ENCODE data around the gene C3orf22.
"Not testable (repeated sequence)": the region's sequence is repeated elsewhere in the genome, so short reads cannot be mapped to it uniquely, and the experiment has no call there.

Gene C3orf22

DNA sequence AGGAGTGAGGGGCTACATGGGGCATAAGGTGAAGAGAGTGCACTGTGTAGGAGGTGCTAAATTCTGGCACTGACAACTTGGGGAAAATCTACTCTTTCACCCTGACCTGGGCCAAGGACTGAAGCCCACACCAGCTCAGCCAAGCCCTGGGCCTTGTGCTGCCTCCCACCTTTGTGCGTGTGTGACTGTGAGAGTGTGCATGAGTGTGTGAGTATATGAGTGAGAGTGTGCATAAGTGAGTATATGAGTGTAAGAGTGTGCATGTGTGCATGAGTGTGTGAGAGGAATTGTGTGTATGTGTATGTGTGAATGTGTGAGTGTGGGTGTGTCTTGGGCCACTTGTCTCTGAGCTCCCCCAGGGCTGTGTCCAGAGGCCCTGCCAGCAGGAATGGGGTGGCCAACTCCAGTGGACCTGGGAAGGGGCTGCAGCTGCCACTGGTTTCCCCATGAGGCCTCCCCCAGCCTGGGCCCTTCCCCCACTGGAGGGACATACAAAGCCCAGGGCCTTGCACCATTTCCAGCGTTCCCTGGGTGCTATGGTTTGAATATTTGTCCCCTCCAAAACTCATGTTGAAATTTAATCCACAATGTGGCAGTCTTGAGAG lies 15.2 kb downstream of the C3orf22 start:
- no peak for DNase-seq (ENCODE audit: low read depth in 3 of 3)

DNA sequence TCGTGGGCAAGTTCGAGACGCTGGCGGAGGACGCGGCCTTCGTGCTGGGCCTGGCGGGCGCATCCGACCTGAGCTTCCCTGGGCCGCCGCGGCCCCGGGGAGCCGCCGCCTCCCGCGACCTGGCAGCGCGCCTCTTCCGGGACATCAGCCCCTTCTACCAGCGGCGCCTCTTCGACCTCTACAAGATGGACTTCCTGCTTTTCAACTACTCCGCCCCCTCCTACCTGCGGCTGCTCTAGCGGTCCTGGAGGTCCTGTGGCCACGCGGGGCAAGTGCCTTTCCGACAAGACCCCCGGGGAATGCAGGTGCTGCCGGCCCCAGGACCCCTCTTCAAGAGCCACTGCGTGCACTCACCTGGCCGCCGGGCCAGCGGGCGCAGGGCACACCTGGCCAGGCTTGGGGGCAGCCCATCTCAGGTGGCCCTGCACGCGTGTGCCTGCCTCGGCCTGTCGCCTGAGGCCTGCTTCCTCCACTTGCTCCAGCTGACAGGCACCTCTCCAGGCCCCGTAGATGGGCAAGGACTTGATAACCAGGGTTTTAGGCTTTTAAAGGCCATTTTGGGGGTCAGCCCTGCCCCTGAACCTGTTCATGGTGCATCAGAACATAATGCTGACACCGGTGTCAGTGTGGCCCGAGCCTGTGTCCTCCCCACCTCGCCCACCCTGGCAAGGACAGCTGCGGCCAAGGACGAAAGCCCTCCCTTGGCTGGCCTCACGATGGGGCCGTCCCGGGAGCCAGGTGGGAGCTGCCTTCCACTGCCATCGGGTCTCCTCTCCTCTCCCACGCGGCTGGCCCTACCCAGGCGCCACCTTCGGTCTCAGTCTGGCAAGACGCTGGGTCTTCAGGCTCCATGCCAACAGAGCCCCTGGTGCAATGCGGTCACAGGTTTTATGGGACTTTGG lies 16.1 kb downstream of the C3orf22 start:
- DNase-seq (ENCODE audit: low read depth in 3 of 3), result no peak

DNA sequence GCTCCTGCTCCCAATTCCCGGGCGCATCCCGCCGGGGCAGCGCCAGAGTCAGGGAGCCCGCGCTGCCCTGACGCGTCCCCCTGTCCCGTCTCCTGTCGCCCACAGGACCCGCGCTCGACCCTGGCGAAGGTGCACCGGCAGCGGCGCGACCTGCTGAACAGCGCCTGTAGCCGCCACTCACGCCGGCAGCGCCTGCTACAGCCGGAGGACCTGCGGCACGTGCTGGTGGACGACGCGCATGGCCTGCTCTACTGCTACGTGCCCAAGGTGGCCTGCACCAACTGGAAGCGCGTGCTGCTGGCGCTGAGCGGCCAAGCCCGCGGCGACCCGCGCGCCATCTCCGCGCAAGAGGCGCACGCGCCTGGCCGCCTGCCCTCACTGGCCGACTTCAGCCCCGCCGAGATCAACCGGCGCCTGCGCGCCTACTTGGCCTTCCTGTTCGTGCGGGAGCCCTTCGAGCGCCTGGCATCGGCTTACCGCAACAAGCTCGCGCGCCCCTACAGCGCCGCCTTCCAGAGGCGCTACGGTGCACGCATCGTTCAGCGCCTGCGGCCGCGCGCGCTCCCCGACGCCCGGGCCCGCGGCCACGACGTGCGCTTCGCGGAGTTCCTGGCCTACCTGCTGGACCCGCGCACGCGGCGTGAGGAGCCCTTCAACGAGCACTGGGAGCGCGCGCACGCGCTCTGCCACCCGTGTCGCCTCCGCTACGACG lies 16.9 kb downstream of the C3orf22 start:
- DNase-seq (ENCODE audit: low read depth in 3 of 3), result no peak

DNA sequence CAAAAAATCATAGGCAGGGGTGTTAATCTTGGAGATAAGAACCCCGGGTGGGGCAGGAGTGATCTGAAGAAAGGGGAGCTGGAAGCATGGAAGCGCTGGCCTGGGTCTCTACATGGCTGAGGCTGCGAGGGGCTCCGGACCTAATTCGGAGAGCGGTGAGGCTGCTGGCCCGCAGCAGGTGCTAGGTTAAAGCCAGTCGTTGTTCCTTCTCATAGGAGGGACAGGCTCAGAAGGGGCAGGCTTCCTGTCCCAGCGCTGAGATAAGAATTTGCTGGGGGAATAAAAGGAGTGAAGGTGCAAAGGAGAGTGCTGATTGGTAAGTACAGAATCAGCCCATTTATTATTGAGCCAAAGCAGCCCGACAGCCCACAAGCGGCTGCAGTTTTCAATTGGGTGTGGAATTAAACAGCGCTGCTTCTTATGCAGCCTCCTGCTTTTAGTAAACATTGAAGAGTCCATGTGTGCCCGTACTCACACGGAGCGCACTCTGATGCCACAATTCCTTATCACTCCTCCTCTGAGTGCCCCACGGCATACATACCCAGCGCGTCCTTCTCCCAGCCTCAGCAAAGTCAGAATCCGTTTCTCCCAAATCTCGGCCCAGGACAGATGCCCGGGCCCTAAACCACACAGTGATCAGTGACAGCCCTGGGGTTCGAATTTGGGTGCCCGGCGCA lies 17.6 kb downstream of the C3orf22 start:
- DNase-seq (ENCODE audit: low read depth in 3 of 3), result no peak

DNA sequence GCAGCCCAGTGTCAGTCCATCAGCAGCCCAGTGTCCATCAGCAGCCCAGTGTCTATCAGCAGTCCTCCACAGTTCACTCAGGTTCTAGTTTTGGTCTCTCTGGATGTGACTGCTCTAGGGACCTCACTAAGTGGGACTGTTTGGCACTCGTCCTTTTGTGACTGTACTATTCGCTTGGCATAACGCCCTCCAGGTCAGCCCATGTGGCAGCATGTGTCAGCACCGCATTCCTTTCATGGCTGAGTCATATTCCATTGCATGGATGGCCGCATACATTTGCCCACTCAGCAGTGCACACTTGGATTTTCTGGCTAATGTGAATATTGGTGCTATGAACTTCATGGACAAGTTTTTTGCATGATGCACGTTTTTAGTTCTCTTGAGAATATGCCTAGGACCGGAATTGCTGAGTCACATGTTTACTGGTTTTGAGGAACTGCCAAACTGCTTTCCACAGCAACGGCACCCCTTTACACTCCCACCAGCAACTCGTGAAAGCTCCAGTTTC lies 18.3 kb downstream of the C3orf22 start:
- no peak for DNase-seq (ENCODE audit: low read depth in 3 of 3)

DNA sequence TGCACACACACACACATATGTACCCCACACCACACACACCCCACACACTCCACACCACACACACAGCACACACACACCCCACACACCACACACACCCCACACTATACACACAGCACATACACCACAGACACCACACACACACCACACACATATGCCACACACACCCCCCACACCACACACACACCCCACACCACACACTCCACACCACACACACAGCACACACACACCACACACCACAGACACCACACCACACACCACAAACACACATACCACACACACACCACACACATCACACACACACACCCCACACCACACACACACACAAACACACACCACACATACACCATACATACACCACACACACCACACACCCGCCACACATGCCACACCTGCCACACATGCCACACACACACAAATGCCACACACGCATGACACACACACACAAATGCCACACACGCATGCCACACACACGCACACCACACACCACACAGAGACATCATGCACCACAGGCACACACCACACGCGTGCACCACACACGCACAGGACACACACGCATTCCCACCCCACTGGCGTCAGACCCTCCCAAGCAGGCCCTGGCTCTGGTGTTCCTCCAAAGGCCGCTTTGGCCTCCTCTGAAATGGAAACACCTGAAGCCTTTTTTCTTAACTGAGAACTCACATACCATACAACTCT lies 19.0 kb downstream of the C3orf22 start:
- DNase-seq (ENCODE audit: low read depth in 3 of 3), result no peak

DNA sequence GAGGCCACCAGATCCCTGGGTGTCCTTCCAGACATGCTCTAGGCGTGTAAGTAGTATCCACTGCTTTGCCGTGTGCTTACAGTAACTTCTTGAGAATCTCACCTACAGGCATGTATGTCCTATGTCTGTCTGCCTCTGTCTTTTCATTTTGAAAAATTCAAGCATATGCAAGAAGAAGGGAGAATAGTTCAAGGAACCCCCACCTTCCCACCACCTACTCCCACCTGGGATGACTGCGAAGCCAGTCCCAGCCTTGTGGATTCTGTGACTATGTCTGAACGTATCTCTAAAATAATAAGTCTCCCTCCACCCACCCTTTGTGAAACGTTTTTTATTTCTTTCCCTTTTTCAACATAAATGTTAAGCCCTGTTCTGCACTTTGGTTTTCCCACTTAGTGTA lies 19.8 kb downstream of the C3orf22 start:
- no peak for DNase-seq (ENCODE audit: low read depth in 3 of 3)

DNA sequence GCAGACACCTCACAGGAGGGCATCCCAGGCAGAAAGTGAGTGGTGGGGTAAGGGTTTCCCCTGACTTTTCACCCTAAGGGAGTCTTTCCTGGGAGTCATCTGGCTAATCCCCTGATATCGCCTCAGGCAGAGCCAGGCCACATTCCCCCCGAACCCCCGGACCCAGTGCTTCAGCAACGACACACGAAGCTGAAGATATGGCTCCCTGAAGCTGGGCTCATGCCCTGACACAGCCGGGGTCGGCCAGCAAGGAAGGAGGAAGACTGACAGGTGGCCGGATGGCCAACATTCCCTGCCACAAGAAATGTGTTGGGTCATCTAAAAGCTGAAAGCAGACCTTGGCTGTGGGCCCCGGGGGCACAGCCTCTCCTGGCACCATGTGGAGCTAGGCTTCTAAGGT lies 20.4 kb downstream of the C3orf22 start:
- DNase-seq (ENCODE audit: low read depth in 3 of 3), result no peak

DNA sequence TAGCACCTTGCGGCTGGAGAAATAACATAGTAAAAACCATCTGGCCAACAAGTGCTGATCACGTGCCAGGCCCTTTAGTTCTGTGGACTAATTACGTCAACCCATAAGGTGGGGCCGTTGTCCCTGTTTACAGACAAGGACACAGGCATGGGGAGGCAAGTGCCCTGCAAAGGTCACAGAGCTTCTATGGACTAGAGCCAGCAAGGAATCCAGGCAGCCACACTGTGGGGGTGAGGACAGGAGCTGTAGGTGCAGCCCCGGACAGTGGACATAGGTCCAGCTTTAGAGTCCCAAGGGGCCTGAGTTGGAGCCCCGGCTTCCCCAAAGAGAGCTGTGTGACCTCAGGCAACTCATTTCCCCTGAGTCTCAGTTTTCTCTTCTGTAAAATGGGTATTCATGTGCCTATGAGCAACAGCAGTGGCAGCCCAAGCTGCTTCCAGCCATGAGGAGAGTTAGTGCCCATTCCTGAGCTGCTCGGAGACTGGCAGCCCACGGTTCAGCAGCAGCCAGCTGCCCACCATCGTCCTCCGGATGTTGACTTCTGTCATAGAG lies 20.9 kb downstream of the C3orf22 start:
- DNase-seq (ENCODE audit: low read depth in 3 of 3), result no peak

DNA sequence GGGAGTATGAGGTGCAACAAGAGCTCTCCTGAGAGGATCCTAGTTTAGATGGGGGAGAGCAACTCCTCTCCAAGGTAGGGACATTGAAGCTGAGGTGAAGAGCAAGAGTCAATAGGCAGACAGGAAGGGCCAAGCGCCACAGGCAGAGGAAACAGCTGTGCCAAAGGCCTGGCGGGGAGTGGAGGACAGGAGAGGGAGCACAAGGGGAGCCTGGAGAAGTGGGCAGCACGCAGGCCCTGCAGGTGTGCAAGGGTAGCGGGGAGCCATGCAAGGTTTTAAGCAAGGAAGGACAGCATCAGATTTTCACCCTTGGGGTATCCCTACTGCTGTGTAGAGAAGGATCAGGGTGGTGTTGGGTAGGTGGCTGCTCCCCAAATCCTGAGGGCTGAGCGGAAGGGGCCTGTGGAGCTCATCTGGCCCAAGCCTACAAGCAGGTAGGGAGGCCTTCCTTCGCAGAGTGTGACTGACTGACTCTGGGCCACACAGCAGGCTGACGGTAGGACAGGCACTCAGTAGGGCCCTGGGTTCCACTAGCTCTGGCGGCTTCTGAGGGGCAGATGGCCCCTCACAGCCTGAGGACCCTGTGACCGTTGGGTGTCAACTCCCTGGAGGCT lies 21.5 kb downstream of the C3orf22 start:
- no peak for DNase-seq (ENCODE audit: low read depth in 3 of 3)

DNA sequence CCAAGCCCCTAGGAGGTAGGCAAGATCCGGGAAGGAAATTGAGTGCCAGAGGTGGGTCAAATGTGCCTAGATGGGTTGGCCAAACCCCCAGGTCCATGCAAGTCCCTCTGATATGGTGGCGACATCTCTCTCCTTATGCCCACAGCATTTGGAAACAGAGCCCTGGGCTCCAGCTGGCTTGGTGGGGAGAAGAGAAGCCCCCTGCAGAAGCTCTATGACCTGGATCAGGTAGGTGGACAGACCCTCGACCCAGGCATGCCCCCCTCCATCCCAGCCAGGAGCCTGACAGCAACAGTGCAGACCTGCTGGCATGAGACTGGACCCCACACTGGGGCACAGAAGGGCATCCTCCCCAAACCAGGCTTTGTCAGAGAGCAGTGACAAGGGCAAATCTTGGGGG lies 22.6 kb downstream of the C3orf22 start:
- no peak for DNase-seq (ENCODE audit: low read depth in 3 of 3)

DNA sequence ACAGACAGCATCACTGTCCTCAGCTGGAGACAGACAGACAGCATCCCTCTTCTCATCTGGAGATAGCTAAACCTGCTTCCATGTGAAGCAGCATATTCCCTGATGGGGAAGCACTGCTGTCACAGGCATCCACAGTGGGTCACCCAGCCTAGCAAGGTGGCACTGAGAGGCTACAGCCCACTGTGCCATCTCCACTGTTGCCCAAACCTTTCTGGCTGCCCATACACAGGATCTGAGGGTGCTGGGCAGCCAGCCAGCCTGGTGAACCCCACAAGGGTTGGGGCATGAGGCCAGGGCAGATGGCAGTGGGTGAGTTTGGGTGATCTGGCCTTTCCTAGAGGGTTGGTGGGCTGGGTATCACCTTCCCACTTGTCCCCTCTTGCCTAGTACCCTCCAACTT lies 23.1 kb downstream of the C3orf22 start:
- no peak for DNase-seq (ENCODE audit: low read depth in 3 of 3)

DNA sequence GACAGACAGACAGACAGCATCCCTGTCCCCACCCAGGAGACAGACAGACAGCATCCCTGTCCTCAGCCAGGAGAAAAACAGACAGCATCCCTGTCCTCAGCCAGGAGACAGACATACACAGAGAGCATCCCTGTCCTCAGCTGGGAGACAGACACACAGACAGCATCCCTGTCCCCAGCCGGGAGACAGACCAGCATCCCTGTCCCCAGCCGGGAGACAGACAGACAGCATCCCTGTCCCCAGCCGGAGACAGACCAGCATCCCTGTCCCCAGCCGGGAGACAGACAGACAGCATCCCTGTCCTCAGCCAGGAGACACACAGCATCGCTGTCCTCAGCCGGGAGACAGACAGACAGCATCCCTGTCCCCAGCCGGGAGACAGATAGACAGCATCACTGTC lies 24.0 kb downstream of the C3orf22 start:
- DNase-seq (ENCODE audit: low read depth in 3 of 3), result not testable (repeated sequence)

DNA sequence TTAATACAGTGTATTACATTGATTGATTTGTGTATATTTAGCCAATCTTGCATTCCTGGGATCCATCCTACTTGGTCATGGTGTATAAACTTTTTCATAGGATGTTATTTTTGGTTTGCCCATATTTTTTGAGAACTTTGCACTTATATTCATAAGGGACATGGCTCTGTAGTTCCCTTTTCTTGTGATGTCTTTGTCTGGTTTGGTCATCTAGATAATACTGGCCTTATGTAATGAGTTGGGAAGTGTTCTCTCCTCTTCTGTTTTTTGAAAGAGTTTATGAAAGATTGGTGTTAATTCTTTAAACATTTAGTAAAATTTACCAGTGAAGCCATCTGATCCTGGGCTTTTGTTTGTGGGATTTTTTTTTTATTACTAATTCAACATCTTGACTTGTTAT lies 25.2 kb downstream of the C3orf22 start:
- DNase-seq (ENCODE audit: low read depth in 3 of 3), result no peak

DNA sequence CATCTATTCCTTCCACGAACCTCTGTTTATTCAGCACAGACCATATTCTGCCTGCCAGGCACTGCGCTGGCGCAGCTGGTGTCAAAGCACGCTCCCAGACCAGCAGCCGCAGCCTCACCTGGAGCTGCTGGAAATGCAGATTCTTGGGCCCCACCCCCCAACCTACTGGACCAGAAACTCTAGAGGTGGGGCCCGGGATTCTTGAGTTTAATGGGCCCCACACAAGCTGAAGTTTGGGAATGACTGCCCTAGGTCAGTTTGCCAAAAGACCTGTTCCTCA lies 27.7 kb downstream of the C3orf22 start:
- no peak for DNase-seq (ENCODE audit: low read depth in 3 of 3)

DNA sequence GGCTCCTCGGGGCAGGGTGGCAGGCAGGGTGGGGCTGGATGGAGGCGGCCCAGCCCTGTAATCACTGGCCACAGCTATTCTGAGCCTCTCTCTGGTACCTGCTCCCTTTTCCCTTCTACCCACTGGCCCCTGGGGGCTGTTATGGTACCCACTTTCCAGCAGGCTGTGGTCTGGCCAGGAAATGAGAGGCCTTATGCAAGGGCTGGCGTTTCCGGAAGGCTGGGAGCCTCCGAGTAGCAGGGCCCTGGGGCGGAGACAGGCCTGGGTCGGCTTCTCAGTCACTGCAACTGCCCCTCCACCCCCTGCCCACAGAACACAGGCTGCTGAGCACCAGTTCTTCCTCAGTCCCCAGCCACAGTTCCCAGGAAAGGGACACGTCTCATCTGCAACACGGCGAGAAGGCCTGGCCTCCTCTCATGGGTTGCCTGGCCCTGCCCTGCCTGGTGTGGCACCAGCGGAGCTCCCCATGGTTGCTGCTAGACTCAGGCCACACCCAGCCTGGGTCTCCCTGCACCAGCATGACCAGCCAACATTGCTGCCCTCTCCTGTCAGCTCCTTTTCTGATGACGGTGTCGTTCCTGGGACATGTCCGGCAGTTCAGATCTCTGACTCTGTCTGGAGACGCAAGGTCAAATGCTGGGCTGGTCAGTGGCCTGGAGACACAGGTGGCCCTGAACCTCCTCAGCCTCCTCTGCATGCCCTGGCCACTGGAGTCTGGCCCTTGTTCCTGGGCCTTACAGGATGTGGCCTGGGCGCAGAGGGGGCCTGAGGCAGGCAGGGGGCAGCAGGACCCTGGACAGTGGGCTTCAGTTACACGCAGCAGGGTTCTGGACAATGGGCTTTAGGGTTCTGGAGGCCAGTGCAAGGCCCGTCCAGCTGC lies 28.3 kb downstream of the C3orf22 start:
- DNase-seq (ENCODE audit: low read depth in 3 of 3), result no peak

DNA sequence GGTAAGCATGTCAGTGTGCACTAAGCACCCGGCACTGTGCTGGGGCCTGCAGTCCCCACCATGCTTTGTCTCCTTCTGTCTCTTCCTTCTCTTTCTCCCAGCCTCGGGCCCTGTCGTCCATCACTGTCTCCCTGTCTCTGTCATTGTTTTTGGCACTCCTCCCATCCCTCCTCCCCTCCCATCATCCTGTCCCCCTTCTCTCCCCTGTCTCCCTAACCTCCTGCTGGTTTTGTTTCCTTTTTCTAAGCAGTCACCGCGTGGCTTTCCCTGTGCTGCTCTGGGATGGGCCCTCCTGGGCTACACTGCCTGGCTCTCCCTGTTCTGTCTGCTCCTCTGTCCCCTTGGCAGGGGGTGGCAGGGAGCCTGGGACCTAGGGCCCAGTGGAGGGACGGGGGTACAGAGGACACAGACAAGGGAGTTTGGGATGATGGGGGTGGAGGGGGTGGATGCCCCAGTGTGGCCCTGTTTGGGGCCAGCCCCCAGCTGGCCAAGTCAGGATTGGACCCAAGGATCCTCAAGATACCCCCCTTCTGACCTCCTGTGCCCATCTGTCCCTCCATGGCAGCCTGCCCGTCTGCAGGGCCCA lies 29.1 kb downstream of the C3orf22 start:
- DNase-seq (ENCODE audit: low read depth in 3 of 3), result no peak

DNA sequence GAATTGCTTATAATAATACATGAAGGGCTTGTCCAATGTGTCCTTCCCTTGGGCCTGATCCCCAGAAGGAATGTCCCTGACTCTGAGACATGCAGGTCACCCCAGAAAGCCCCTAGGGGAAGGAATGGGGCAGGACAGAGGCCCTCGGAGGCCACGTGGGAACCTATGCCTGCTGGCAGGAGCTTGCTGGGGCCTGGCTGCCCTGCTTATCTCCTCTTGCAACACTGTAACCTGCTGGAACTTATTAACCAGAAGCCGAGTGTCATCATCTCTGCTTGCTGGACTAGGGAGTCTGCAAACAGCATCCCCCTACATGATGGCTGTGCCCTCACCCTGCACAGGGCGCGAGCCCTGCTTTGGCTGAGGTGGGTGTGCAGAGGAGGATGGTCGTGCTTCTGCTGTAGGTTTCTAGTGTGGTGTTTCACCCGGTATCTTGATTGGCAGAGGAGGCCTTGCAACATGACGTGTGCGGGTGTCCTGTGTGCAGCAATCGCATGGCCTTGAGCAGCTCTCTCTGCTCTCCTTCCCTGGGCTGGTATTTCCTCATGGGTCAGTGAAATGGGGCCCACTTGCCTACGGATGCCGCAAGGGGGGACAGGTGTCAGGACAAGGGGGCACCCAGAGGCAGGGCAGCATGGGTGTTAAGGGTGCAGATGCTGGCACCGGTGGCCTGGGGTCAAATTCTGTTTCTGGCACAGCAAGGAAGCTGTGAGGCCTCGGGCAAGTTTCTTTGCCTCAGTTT lies 29.8 kb downstream of the C3orf22 start:
- no peak for DNase-seq (ENCODE audit: low read depth in 3 of 3)

DNA sequence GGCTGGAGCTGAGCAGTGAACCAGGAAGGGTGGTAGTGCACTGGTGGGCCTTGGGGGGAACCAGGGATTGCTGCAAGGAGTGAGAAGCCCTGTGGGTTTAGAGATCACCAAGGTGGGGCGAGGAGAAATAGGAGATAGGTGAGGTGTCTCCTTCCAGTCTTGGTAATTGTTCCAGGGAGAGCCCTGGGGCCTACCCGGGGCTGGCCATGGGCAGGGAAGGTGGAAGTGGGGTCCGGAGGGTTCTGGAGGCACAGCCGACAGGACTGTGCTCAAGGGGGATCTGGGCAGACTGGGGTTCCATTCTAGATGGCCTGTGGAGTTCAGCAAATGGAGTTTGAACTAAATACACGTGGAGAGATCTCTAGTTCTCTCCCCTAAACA lies 30.3 kb downstream of the C3orf22 start:
- DNase-seq (ENCODE audit: low read depth in 3 of 3), result no peak

Data from stimulated activated CD4-positive, alpha-beta T cell treated with anti-CD3 and anti-CD28 coated beads, TNF-alpha, amount 100 ng/mL, for 4 hours (primary cell).